GM23338 (cell line): Measurements from ENCODE around the gene CYB5A. TPM values are rescaled to one million over a fixed set of nuclear protein-coding genes. Genes with fewer than 3 reads are reported as not detected.

Source experiments
- ATAC-seq: fragments of 200-7000 bp; cut with Tn5 transposase; 3 replicates; pipeline ENCODE4 v1.9.1; 2020
- DNase-seq: peaks from one replicate; pipeline ENCODE4 v3.0.0-alpha.2; 2015; ENCODE audit warnings: low spot score
- H2AFZ ChIP-seq: fragments of 200-600 bp; sonication (generic); 2 replicates; pipeline ENCODE4 v1.8.0; 2016; ENCODE audit warnings: antibody characterized with exemption, mild to moderate bottlenecking, moderate library complexity
- H3F3A ChIP-seq: fragments of 200-600 bp; sonication (generic); replicated peaks from 2 replicates; pipeline ENCODE4 v1.8.0; 2017; ENCODE audit warnings: antibody characterized with exemption, mixed run types, low read depth
- H3K27ac ChIP-seq: fragments of 200-600 bp; sonication (generic); 2 replicates; pipeline ENCODE4 v1.6.1; 2016; ENCODE audit warnings: low read depth
- H3K27me3 ChIP-seq: fragments of 200-600 bp; sonication (generic); 2 replicates; pipeline ENCODE4 v1.8.0; 2016; ENCODE audit warnings: mild to moderate bottlenecking, mixed run types, moderate library complexity; ENCODE audit not compliant: insufficient read depth
- H3K36me3 ChIP-seq: fragments of 200-600 bp; sonication (generic); 2 replicates; pipeline ENCODE4 v1.8.0; 2016; ENCODE audit warnings: mild to moderate bottlenecking; ENCODE audit not compliant: insufficient read depth
- H3K4me1 ChIP-seq: fragments of 200-600 bp; sonication (generic); 2 replicates; pipeline ENCODE4 v1.8.0; 2016; ENCODE audit warnings: mild to moderate bottlenecking, moderate library complexity; ENCODE audit not compliant: insufficient read depth
- H3K4me2 ChIP-seq: fragments of 200-600 bp; sonication (generic); 2 replicates; pipeline ENCODE4 v1.7.1; 2017; ENCODE audit warnings: mixed run types
- H3K4me3 ChIP-seq: fragments of 200-600 bp; sonication (generic); 2 replicates; pipeline ENCODE4 v1.6.1; 2016; ENCODE audit warnings: mixed run types
- H3K79me2 ChIP-seq: fragments of 200-600 bp; sonication (generic); replicated peaks from 2 replicates; pipeline ENCODE4 v1.8.0; 2017; ENCODE audit warnings: mild to moderate bottlenecking; ENCODE audit not compliant: insufficient read depth
- H3K9me2 ChIP-seq: fragments of 200-600 bp; sonication (generic); 2 replicates; pipeline ENCODE4 v1.8.0; 2017; ENCODE audit not compliant: insufficient read depth
- H4K20me1 ChIP-seq: fragments of 200-600 bp; sonication (generic); replicated peaks from 2 replicates; pipeline ENCODE4 v1.8.0; 2017; ENCODE audit warnings: mild to moderate bottlenecking; ENCODE audit not compliant: insufficient read depth
- H3K27ac Mint-ChIP-seq: 2 replicates; pipeline ENCODE4 v1.8.0; 2020; ENCODE audit warnings: inconsistent platforms, mild to moderate bottlenecking, moderate library complexity, mixed read lengths
- H3K27me3 Mint-ChIP-seq: 3 replicates; pipeline ENCODE4 v1.8.0; 2022; ENCODE audit warnings: low read depth, mild to moderate bottlenecking, moderate library complexity, mixed read lengths, inconsistent platforms; ENCODE audit not compliant: insufficient read depth, poor library complexity
- H3K36me3 Mint-ChIP-seq: 3 replicates; pipeline ENCODE4 v1.8.0; 2021; ENCODE audit warnings: low read depth, mild to moderate bottlenecking, inconsistent platforms, moderate library complexity, mixed read lengths
- H3K4me1 Mint-ChIP-seq: 3 replicates; pipeline ENCODE4 v1.8.0; 2020; ENCODE audit warnings: mild to moderate bottlenecking, inconsistent platforms, mixed read lengths
- H3K4me3 Mint-ChIP-seq: 3 replicates; pipeline ENCODE4 v1.8.0; 2021; ENCODE audit warnings: moderate library complexity, mild to moderate bottlenecking, inconsistent platforms, mixed read lengths
- H3K9me3 Mint-ChIP-seq: 3 replicates; pipeline ENCODE4 v1.8.0; 2020; ENCODE audit warnings: moderate library complexity, mild to moderate bottlenecking, inconsistent platforms, mixed read lengths
- CREB1 ChIP-seq: fragments of 250-450 bp; sonication (Bioruptor Pico); IDR thresholded peaks from 2 replicates; pipeline ENCODE4 v1.5.0; 2020; ENCODE audit warnings: low read depth, mild to moderate bottlenecking, moderate library complexity
- EZH2 ChIP-seq: fragments of 200-600 bp; sonication (generic); IDR thresholded peaks from one replicate; pipeline ENCODE4 v1.8.0; 2017; ENCODE audit warnings: antibody characterized with exemption, mild to moderate bottlenecking, low read depth; ENCODE audit not compliant: unreplicated experiment
- EZH2phosphoT487 ChIP-seq: fragments of 200-600 bp; sonication (generic); IDR thresholded peaks from one replicate; pipeline ENCODE4 v1.8.1; 2018; ENCODE audit warnings: antibody characterized with exemption; ENCODE audit not compliant: unreplicated experiment
- NANOG ChIP-seq: IDR thresholded peaks from 2 replicates; pipeline ENCODE4 v1.6.1; 2016; ENCODE audit warnings: antibody characterized with exemption, borderline replicate concordance
- POLR2AphosphoS5 ChIP-seq: IDR thresholded peaks from 2 replicates; pipeline ENCODE4 v1.6.1; 2016; ENCODE audit warnings: antibody characterized with exemption, low read depth
- ZNF114 ChIP-seq: fragments of 250-450 bp; sonication (Bioruptor Pico); IDR thresholded peaks from 2 replicates; pipeline ENCODE4 v1.5.0; 2020; ENCODE audit warnings: mild to moderate bottlenecking, moderate library complexity
- ZNF331 ChIP-seq: fragments of 250-450 bp; sonication (Bioruptor Pico); IDR thresholded peaks from 2 replicates; pipeline ENCODE4 v1.5.0; 2020; ENCODE audit warnings: low read depth, mild to moderate bottlenecking, moderate library complexity
- ZNF462 ChIP-seq: fragments of 250-450 bp; sonication (Bioruptor Pico); IDR thresholded peaks from 2 replicates; pipeline ENCODE4 v1.5.0; 2020; ENCODE audit warnings: mild to moderate bottlenecking, moderate library complexity
- polyA plus RNA-seq: library from polyadenylated mRNA; unstranded; fragments of >200 nt; fragmentation: Nextera tagmentation; extraction: Ambion mirVana; gene quantifications from 2 replicates; pipeline ENCODE4 v1.2.1, GENCODE V29; 2016
- total RNA-seq: library from RNA; depleted of rRNA; stranded (reverse); fragments of >200 nt; shearing (Covaris generic); gene quantifications from 2 replicates; pipeline ENCODE4 v1.2.3, GENCODE V29; 2014
- TF ChIP-seq, protein P1 (sequence below): IDR thresholded peaks from one replicate; pipeline ENCODE4 v1.6.1; 2018; ENCODE audit warnings: antibody characterized with exemption; ENCODE audit not compliant: unreplicated experiment

CYB5A gene
- total and polyA plus RNA-seq, 2 experiments from 2014 or later: 136 to 283 TPM

- TF ChIP-seq, protein P1, sequence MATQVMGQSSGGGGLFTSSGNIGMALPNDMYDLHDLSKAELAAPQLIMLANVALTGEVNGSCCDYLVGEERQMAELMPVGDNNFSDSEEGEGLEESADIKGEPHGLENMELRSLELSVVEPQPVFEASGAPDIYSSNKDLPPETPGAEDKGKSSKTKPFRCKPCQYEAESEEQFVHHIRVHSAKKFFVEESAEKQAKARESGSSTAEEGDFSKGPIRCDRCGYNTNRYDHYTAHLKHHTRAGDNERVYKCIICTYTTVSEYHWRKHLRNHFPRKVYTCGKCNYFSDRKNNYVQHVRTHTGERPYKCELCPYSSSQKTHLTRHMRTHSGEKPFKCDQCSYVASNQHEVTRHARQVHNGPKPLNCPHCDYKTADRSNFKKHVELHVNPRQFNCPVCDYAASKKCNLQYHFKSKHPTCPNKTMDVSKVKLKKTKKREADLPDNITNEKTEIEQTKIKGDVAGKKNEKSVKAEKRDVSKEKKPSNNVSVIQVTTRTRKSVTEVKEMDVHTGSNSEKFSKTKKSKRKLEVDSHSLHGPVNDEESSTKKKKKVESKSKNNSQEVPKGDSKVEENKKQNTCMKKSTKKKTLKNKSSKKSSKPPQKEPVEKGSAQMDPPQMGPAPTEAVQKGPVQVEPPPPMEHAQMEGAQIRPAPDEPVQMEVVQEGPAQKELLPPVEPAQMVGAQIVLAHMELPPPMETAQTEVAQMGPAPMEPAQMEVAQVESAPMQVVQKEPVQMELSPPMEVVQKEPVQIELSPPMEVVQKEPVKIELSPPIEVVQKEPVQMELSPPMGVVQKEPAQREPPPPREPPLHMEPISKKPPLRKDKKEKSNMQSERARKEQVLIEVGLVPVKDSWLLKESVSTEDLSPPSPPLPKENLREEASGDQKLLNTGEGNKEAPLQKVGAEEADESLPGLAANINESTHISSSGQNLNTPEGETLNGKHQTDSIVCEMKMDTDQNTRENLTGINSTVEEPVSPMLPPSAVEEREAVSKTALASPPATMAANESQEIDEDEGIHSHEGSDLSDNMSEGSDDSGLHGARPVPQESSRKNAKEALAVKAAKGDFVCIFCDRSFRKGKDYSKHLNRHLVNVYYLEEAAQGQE: no peak
- no peak for TF ChIP-seq EZH2
- TF ChIP-seq NANOG: no peak
- no peak for TF ChIP-seq POLR2AphosphoS5
- no peak for TF ChIP-seq ZNF114 (CRISPR knock-in tag)
Measured at GRCh38 chr18:74268933-74269620, 22.7 kb downstream of the CYB5A start (continued).

DNA sequence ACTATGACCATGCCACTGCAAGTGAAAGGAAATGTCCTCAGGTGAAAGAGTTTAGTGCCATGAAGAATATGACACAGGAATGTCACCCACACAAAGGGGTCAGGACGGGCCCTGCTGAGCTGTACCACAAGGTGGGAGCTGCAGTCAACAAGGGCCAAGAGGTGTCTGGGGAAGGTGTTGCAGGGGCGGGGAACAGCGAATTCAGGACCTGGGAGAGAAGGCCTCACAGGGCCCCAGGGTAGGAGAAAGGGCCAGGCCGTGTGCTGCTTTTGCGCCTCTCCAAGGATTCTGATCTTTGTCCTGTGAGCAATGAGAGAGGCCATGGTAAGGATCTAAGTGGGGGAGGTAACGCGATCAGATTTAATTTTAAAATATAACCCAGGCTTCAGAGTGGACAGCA is 23.6 kb downstream of the CYB5A start:
- no peak overlapping the region for H3K4me2 ChIP-seq
- H3F3A ChIP-seq: no peaks in the 10 kb centered on the region
- no peak overlapping the region for H3K4me3 Mint-ChIP-seq
- peak overlapping the region; percentile 53 for H3K27ac Mint-ChIP-seq
- DNase-seq: no peak
- TF ChIP-seq ZNF114 (CRISPR knock-in tag) (no peak), EZH2 (no peak), NANOG (no peak), CREB1 (CRISPR knock-in tag) (no peak), ZNF331 (no peak)
- peaks cover 72% of the 10 kb centered on the region for H3K79me2 ChIP-seq
- no peaks in the 10 kb centered on the region for H3K36me3 ChIP-seq
- H3K9me3 Mint-ChIP-seq: no peaks in the 10 kb centered on the region
- H3K4me1 Mint-ChIP-seq: peaks cover 32% of the 10 kb centered on the region
- H2AFZ ChIP-seq: no peak overlapping the region
- H4K20me1 ChIP-seq: peaks cover 17% of the 10 kb centered on the region
- peaks cover 35% of the 10 kb centered on the region for H3K36me3 Mint-ChIP-seq
- H3K27ac ChIP-seq: 0 out of 2 replicates have a peak overlapping the region, but pooled peaks have one; percentile 39
- H3K27me3 Mint-ChIP-seq: peaks cover 4% of the 10 kb centered on the region
- no peaks in the 10 kb centered on the region for H3K27me3 ChIP-seq
- H3K9me2 ChIP-seq: no peaks in the 10 kb centered on the region
- ATAC-seq: peak; percentile 75
- no peaks in the 10 kb centered on the region; the same call in 1 of the 2 replicates for H3K4me1 ChIP-seq
- H3K4me3 ChIP-seq: no peak overlapping the region

DNA sequence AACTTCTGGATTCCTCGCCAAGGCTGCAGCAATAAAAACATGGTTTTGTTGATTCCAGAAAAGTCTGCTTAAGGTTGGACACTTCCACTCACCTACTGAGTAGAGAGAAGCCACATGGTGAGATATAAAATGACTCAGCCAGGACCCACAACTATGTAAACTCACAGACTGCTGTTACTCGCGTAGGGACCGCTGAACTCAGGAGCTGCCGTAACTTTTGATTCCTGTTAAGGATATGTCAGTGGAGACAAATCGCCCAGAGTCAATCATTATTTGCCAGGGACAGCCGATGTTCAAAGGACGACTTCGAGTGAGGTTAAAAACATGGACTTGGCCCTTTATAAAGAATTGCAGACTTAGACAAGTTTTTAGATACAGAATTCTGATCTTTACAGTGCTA is 25.6 kb downstream of the CYB5A start:
- Histone ChIP-seq H3K79me2 (peaks cover 52% of the 10 kb centered on the region), H3K36me3 (no peaks in the 10 kb centered on the region; the same call in 1 of the 2 replicates), H3K4me3 (no peak overlapping the region), H3F3A (no peaks in the 10 kb centered on the region), H2AFZ (no peak overlapping the region), H3K27ac (no peak overlapping the region), H3K4me1 (no peaks in the 10 kb centered on the region; the same call in 1 of the 2 replicates), H3K27me3 (no peaks in the 10 kb centered on the region), H4K20me1 (peaks cover 9% of the 10 kb centered on the region), H3K4me2 (no peak overlapping the region), H3K9me2 (no peaks in the 10 kb centered on the region)
- H3K27me3 Mint-ChIP-seq: peaks cover 4% of the 10 kb centered on the region
- peak overlapping the region; percentile 30; the same call in 1 of the 2 replicates for H3K27ac Mint-ChIP-seq
- peaks cover 28% of the 10 kb centered on the region for H3K4me1 Mint-ChIP-seq
- H3K9me3 Mint-ChIP-seq: no peaks in the 10 kb centered on the region
- H3K4me3 Mint-ChIP-seq: no peak overlapping the region
- no peak for DNase-seq
- no peak for ATAC-seq
- H3K36me3 Mint-ChIP-seq: peaks cover 55% of the 10 kb centered on the region
- TF ChIP-seq ZNF331: no peak
- no peak for TF ChIP-seq EZH2phosphoT487
- no peak for TF ChIP-seq ZNF462 (CRISPR knock-in tag)
- TF ChIP-seq CREB1 (CRISPR knock-in tag): no peak
- no peak for TF ChIP-seq POLR2AphosphoS5
- no peak for TF ChIP-seq EZH2
